Measurements from ENCODE around the gene PPP2R5B.

PPP2R5B gene

DNA sequence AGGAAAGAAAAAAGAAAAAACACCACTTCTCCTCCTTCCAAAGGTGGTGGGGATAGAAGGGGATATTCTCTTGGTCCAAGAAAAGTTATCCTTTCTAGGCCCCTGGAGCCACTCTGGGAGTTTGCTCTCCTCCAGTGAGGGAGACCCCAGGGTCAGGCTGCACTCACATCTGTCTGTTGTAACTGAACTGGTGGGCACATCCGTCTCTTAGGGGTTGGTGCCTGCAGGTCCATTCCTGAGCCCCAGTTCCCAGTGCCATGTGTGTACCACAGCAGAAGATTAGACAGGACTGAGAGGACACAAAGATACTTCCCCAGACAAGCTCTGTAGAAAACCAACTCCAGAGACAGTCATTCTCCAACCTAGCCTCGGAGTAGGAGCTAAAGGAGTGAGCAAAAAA is 4.4 kb upstream of the PPP2R5B start:
- Histone ChIP-seq H3K27ac (no peak overlapping the region), H3K9me3 (no peaks in the 10 kb centered on the region), H3K36me3 (peaks cover 2% of the 10 kb centered on the region), H3K4me3 (ENCODE audit: low read depth in 1 of 2, low read length in 1 of 2) (no peak overlapping the region), H3K4me1 (ENCODE audit: control insufficient read depth in 1 of 2, insufficient read depth in 1 of 2, low read depth in 1 of 2, low read length in 1 of 2) (peaks cover 32 to 33% of the 10 kb centered on the region in 2 experiments), H3K27me3 (no peaks in the 10 kb centered on the region)
- TF ChIP-seq, protein P1, sequence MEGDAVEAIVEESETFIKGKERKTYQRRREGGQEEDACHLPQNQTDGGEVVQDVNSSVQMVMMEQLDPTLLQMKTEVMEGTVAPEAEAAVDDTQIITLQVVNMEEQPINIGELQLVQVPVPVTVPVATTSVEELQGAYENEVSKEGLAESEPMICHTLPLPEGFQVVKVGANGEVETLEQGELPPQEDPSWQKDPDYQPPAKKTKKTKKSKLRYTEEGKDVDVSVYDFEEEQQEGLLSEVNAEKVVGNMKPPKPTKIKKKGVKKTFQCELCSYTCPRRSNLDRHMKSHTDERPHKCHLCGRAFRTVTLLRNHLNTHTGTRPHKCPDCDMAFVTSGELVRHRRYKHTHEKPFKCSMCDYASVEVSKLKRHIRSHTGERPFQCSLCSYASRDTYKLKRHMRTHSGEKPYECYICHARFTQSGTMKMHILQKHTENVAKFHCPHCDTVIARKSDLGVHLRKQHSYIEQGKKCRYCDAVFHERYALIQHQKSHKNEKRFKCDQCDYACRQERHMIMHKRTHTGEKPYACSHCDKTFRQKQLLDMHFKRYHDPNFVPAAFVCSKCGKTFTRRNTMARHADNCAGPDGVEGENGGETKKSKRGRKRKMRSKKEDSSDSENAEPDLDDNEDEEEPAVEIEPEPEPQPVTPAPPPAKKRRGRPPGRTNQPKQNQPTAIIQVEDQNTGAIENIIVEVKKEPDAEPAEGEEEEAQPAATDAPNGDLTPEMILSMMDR (IDR thresholded peaks at IDR 0.05) = no peak

DNA sequence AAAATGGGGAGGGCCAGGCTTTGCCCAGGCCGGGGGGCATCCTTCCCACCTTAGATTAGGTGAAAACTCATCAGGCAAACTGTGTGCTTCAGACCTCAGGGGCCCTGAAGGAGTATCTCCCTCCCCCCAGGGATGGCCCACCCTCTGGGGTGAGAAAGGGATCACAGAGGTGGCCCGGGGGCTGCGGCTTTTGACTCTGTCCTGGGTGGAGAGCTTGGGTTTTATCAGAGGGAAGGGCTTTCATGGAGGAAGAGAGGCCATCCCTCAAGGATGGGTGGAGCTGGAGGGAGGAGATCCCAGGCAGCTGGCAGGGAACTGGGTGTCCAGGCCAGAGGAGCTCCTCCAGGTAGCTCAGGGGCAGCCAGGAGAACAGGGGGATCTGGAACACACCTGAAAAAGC is 3.1 kb upstream of the PPP2R5B start:
- Histone ChIP-seq H3K36me3 (peaks cover 4% of the 10 kb centered on the region), H3K9me3 (no peaks in the 10 kb centered on the region), H3K4me3 (ENCODE audit: low read depth in 1 of 2, low read length in 1 of 2) (no peak overlapping the region), H3K27me3 (no peaks in the 10 kb centered on the region), H3K27ac (no peak overlapping the region), H3K4me1 (ENCODE audit: control insufficient read depth in 1 of 2, insufficient read depth in 1 of 2, low read depth in 1 of 2, low read length in 1 of 2) (peaks cover 28 to 33% of the 10 kb centered on the region in 2 experiments)
- TF ChIP-seq, protein P1 (IDR thresholded peaks at IDR 0.05) = no peak

DNA sequence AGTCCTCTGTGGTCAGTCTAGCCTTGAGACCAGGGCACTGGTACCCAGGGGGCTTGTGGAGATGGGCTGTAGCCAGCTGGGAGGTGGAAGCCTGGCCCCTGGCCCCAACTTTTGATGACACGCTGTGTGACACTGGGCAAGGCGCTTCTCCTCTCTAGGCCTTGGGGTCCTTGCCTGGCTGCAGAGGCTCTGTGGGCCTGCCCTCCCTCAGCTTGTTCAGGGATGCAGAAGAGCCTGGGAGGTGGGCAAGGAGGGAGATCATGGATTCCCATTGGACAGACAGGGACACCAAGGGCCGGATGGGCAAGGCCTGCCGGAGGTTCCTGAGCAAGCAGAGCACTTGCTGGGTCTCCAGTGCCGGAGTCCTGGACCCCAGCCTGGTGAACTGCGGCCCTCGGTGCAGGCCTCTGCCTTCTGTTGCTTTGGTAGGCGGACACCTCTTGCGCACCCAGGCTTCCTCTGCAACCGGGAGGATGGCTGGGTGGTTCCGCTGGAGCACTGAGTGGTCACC is 1.3 kb upstream of the PPP2R5B start:
- no peak overlapping the region for H3K4me3 ChIP-seq (ENCODE audit: low read depth in 1 of 2, low read length in 1 of 2)
- H3K27ac ChIP-seq = no peak overlapping the region
- no peaks in the 10 kb centered on the region for H3K27me3 ChIP-seq
- peaks cover 21 to 30% of the 10 kb centered on the region in 2 experiments for H3K4me1 ChIP-seq (ENCODE audit: control insufficient read depth in 1 of 2, insufficient read depth in 1 of 2, low read depth in 1 of 2, low read length in 1 of 2)
- peaks cover 22% of the 10 kb centered on the region for H3K36me3 ChIP-seq
- TF ChIP-seq, protein P1 (IDR thresholded peaks at IDR 0.05) = no peak
- H3K9me3 ChIP-seq = no peaks in the 10 kb centered on the region

DNA sequence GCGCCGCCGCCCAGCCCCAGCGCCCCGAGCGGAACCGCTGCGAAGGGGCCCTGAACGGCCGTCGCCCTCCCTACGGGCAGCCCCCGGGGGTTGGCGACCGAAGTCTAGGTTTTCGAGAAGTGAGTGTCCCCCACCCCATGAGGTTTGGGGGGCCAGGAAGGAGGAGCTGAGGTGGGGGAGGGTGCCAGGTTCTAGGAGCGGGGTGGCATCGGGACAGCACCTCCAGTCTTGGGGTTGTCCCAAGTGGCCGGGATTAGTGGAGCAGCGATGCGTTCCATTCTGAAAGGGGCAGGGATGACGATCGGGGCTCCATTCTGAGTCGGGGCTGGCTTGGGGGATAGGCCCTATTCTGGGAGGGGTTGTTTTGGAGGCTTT is 408 bp downstream of the PPP2R5B start:
- no peaks in the 10 kb centered on the region for H3K27me3 ChIP-seq
- H3K36me3 ChIP-seq = peaks cover 39% of the 10 kb centered on the region
- TF ChIP-seq, protein P1 (IDR thresholded peaks at IDR 0.05) = peak; percentile 3
- H3K4me1 ChIP-seq (ENCODE audit: control insufficient read depth in 1 of 2, insufficient read depth in 1 of 2, low read depth in 1 of 2, low read length in 1 of 2) = peaks cover 21 to 30% of the 10 kb centered on the region in 2 experiments
- H3K4me3 ChIP-seq (ENCODE audit: low read depth in 1 of 2, low read length in 1 of 2) = peak overlapping the region; percentile 70 to 81
- no peaks in the 10 kb centered on the region for H3K9me3 ChIP-seq
- H3K27ac ChIP-seq = peak overlapping the region; percentile 68

DNA sequence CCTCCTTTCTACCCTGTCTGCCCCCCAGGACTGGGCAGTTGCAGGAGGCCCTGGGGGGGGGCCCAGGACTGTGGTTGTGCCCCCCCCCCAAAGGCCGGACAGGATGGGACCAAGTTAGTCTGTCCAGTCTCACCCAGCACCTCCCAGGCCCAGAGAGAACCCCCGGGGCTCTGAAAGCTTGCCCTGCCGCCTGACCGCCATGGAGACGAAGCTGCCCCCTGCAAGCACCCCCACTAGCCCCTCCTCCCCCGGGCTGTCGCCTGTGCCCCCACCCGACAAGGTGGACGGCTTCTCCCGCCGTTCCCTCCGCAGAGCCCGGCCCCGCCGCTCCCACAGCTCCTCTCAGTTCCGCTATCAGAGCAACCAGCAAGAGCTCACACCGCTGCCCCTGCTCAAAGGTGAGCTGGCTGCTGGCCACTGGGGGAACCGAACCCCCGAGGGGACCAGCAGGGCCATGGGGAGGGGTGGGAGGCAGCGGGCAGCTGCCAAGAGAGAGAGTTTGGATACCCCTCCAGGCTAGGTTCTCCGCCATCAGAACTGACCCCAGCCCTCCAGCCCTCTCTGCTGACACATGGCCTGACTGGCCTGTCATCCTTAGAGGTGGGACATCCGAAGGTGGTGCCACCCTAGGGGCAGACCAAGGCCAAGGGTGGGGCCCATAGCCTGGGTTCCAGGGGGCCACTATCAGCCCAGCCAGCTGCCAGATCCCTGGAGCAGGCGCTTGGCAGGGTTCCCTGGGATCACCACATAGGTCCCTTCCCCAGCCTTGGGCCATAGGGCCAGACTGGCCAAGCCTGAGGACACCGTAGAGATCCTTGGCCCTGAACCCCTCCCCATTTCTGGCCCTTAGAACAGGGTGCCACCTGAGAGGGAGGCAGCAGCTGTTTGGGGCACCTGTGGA is 1.3 kb downstream of the PPP2R5B start:
- peak overlapping the region; percentile 70 to 81 for H3K4me3 ChIP-seq (ENCODE audit: low read depth in 1 of 2, low read length in 1 of 2)
- H3K27me3 ChIP-seq = no peaks in the 10 kb centered on the region
- H3K4me1 ChIP-seq (ENCODE audit: control insufficient read depth in 1 of 2, insufficient read depth in 1 of 2, low read depth in 1 of 2, low read length in 1 of 2) = peaks cover 21 to 30% of the 10 kb centered on the region in 2 experiments
- peaks cover 48% of the 10 kb centered on the region for H3K36me3 ChIP-seq
- TF ChIP-seq, protein P1 (IDR thresholded peaks at IDR 0.05) = no peak
- H3K27ac ChIP-seq = no peak overlapping the region
- H3K9me3 ChIP-seq = no peaks in the 10 kb centered on the region

Measured in neutrophil (primary cell).